Fibroblast of skin of left biceps (primary cell): Measurements from ENCODE around the gene NEURL1.
"Not testable (repeated sequence)": the region's sequence is repeated elsewhere in the genome, so short reads cannot be mapped to it uniquely, and the experiment has no call there.

Source experiments
- DNase-seq, 2 experiments: peaks; one replicate each; pipeline ENCODE4 v3.0.0-alpha.2; 2013; ENCODE audit warnings: low read depth in 2 of 2

The NEURL1 gene

DNA sequence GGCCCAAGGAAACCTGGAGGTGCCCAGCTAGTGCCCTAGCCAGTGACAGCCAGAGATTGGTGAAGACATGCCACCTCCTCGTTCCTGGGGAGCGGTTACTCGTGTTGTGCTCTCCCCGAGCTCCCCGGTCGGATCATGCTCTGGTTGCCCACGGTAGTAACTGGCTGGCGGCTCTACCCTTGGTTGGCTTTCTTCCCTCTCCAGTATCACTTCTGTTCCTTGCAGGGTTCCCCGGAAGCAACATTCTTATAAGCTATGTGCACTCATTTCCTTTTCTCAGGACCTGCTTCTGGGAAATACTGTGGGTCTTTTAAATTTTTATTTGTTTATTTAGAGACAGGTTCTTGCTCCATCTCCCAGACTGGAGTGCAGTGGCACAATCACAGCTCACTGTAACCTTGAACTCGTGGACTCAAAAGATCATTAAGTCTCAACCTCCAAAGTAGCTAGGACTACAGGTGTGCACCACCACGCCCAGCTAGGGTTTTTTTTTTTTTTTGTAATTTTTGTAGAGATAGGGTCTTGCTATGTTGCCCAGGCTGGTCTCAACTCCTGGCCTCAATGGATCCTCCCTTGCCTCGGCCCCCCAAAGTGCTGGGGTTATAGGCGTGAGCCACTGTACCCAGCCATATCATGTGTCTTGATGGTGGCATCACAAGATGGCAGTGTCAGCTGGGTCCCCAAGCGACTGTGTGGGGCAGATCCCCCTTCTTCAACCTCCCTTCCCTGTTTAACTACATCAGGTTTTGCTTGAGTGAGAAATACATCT, 27.9 kb upstream of the NEURL1 start:
- no peak for DNase-seq

DNA sequence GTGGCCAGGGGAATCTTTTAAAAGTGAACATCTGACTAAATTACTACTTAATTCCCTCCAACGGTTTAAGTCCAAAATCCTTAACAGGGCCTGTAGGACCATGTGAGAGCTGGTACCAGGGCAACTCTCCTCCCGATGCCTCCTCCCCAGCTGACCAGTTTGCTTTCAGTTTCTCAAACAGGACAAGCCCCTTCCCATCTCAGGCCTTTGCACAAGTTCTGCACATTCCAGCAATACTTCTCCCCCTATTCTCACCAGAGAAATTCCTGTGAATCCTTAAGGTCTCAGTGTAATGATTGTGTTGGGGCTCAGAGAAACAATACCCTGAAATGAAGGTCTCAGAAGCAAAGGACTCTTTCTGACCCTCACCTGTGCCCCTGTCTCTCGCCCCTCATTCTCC, 26.8 kb upstream of the NEURL1 start:
- DNase-seq: no peak

DNA sequence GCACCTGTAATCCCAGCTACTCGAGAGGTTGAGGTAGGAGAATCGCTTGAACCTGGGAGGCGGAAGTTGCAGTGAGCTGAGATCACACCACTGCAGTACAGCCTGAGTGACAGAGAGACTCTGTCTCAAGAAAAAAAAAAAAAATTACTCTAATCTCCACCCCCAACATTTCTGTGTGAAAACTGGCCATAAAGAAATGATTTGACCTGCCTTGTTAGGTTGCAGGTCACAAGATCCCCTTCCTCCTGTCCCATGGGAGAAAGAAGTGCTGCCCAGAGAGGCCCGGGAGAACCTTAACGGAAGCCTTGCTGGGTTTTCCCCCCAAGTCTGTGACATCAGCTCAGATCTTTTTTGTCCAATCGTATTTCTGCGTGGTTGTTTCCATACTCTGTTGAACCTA, 26.1 kb upstream of the NEURL1 start:
- DNase-seq: no peak

DNA sequence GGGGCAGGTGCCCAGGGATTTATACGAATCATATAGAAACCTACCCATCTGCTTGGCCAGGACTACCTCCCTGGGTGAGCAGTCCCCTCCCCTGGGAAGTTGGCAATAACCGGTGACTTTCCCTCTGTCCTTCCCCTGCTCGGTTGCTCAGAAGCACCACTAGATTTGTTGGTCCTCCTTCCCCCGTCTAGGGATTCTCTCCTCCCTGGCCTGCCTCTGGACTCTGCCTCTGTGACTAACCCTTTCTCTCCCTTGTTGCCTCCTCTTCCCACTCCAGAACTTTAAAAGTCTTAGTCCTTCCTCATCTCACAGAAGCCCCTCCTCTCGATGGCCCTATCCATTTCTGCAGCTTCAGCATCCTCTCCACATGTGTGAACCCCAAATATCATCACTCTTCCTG, 24.3 kb upstream of the NEURL1 start:
- DNase-seq: no peak

DNA sequence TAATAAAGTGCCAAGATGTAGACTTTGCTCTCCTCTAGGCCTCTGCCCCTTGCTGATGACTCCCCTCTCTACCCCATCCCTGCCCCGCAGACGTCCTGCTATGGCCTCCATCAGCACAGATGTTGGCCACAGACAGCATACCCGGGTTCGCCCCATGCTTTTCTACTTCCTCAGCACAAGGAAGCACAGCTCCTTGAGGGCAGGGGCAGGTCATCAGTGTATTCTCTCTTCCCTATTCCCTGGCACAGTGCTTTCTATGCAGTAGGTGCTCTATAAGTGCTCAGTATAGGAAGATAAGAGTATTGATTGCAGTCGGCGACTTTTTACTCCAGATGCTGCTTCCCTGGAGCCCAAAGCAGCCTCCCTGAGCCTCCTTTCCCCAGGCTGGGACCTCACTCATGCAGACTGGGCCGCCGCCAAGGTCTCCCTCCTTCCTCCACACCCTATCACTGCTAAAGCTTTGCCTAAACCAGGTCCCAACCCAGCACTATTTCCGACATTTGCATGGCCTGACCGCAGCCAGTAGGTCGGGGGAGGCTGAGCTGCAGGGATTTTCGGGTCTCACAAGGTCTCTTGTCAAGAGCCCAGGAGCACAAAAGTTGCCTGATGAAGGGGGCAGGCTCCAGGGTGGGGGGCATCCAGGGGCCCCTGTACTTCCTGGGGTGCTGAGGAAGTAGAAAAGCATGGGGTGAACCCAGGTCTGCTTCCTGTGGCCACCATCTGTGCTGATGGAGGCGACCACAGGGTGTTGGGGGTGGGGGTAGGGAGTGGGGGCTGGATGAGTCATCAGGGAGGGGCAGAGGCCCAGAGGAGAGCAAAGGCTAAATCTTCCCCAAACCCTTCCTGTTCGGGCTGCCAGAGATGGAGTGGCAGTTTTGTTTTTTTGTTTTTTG, 22.5 kb upstream of the NEURL1 start:
- no peak for DNase-seq

DNA sequence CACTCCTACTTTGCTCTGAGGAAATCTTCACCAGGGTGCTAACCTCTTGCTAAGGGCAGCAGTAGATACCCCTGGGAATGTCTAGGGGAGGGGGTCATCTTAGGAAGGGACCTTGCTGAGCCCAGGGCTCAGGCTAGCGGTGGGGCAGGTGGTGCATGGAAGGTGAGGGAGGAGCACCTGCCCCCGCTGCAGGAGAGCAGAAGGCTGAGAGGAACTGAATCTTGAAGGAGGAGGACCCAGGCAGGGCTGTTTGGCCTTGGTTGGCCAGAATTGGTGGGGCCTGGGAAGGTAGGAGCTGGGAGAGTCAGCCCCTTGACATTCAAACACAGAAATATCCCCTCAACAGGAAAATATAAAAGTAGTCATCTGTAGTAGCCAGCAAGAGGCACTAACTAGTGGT, 21.5 kb upstream of the NEURL1 start:
- DNase-seq: no peak

DNA sequence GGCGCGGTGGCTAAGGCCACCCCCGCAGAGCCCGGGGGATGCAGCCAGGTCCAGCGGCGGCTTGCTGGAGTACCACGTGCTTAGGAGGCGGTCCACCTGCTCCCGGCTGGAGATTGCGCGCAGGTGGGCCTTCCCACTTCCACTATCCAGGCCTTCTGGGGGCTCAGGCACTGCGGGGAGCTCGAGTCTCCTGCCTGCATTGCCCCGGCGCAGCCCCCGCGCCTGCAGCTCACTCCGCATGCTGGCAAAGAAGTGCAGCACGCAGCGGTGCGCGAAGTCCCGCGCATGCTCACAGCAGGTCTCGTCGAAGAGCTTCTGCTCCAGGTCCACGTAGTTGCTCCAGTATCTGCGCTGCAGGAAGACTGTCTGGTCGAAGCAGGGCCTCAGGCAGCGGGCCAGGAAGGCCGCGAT, 20.2 kb upstream of the NEURL1 start:
- no peak for DNase-seq

DNA sequence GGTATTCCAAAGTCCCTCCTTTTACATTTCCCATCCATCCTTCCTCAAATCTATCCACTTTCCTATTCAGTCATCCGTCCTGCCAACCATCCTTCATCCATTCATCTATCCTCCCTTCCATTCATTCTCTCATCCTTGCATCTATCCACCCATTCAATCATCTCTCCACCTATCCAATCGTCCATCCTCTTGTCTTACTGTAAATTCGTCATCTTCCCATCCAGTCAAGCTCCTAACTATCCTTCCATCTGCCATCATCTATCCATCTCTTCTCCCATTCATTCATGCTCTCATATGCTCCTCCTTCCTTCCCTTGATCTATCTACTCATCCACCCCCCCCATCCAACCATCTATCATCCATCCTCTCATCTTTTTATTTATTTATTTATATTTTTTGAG, 19.4 kb upstream of the NEURL1 start:
- DNase-seq: no peak

DNA sequence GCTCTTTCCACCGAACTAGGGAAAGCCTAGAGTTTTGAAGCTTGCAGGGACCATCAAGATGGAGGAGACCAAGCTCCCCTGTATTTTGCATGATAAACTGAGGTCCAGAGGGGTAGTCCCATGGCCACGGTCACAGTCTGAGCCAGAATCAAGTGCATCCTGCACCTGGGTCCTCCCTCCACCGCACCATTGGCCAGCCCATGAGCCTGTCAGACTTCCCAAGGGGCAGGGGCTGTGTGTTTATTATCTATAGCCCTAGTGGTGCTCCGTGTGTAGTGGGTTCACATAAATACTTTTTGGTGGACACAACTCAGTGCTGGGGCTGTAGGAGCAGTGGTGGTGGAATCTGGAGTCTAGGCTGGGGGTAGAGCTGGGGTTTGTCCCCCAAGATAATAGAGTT, 18.1 kb upstream of the NEURL1 start:
- no peak for DNase-seq

DNA sequence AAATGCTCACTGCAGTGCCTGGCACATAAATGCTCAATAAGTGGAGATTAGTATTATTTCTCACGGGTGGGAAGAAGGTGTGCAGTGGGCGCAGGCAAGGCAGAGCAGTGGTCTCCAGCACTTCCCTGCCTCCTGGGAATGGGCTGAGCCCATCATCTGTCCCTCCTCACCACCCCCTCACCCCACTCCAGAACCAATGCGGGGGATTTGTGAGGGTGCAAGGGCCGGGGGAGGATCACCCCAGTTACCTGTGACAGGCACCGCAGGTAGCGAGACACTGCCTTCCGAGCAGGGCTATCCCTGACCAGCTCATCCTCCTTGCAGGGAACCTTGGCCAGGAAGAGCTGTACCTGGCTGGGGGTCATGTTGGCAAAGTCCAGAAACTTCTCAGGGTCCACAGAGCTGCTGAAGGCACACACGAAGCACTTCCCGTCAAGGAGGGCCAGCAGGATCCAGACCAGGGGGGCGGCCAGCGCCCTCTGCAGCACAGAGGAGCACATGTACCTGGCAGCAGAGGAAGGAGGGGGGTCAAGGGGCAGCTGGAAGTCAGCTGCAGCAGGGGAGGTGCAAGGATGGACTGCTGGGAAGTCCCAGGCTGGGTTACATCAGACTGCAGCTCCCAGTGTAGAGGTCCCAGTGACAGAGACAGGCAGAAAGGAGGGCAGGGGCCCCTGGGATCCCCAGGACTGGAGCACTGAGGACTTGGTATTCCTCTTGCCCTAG, 17.3 kb upstream of the NEURL1 start:
- no peak for DNase-seq

DNA sequence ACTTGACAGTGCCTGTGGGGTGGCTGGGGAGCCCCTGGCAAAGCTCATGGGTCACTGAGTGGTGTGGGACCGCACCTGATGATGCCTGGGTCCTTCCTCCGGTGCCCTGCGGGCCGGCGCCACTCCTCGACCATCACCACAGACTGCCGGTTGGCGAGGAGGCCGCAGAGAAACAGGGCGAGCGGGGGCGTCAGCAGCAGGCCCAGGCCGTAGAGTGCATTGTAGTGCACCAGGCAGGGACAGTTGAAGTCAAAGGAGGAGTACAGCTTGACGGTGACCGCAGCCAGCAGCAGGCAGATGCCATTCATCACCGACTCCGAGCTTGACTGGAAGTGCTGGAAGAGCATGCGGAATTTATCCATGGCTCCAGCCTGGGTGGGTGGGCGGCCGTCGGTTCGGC, 14.8 kb upstream of the NEURL1 start:
- DNase-seq: no peak

DNA sequence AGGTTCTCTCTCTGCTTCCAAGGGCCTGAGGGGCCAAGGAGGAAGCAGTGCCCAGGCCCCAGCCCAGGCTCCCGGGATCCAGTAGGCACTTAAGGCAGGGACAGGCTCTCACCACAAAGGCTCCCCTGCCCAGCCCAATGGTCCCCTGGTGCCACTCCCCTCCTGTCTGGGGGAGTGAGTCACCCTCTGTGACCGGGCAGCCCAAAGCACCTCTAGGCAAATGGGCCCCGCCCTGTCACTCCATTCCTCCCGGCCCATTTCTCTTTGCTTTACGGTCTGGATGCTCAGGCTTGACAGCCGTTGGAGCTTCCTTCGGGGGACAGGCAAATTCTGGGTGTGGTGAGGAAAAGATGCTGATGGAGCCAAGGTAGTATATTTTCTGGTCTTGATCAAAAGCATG, 14.4 kb upstream of the NEURL1 start, which contains the start of gene CALHM3:
CALHM3 (minus strand) TSS at position 106 of the 400 bp plus-strand sequence. CDS start 208 bp downstream, outside the sequence.
- DNase-seq: no peak

DNA sequence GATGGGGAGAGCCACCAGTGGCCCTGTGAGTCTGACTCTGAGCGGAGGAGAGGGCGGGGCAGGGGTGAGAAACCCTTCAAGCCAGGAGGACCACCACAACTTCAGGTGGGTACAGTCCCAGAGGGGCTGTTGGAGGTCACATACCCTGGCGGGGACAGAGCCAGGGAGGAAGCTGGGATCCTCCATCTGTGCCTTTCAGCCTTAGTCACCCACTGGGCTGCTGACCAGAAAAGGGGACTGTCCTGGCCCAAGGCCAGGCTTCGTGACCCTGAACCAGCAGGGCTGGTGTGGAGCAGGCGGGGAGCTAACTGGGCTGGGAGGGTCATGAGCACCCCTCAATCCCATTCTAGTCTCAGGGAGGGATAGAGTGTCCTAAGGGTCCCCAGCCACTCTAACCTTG, 13.0 kb upstream of the NEURL1 start:
- no peak for DNase-seq

DNA sequence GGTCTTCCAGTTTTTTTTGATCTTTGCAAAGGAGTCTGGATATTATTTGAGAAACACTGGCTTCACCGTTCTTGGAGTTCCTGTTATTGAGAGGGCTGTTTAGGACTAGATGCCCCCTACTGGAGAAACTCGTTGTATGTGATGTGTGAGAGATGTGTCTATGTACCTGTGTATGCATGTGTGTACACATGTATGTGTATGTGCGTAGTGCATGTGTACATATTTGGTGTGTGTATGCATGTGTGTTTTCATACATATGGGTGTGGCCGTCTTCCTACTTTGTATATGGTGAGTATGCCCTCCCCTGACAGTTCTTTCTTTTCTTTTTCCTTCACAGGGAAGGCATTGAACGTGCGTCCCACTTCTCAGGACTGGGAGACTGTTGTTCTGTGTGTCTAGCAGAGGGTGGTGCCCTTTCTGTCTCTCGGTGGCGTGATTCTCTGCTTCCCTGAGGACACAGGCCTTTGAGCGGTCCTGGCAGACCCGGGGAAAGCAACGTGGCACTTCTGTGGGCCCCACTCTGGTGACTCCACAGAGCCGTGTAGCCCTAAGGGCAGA, 11.5 kb upstream of the NEURL1 start:
- DNase-seq: peak in 1 of 2 experiments; percentile 23

DNA sequence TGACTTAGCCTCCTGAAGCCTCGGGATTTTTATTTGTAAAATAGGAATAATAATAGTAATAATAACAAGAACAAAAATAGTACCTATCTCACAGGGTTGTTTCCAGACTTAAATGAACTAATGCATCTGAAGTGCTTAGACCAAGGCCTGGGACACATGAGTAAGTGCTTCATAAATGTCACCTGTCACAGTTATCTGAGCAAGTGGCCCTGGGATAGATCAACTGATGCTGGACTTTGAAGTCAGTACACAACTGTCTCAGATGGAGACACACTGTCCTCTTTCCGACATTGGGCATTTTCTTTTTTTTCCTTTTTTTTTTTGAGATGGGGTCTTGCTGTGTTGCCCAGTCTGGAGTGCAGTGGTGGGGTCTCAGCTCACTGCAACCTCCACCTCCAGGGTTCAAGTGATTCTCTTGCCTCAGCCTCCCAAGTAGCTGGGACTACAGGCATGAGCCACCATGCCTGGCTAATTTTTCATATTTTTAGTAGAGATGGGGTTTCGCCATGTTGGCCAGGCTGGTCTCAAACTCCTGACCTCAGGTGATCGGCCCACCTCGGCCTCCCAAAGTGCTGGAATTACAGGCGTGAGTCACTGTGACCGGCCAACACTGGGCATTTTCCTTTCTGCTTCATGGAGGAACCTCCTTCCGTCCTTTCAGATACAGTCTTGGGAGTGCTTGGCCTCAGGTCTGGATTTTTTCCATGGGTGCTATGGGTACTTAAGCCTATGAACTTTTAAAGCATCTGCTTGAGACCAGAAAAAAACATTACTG, 6.7 kb upstream of the NEURL1 start:
- DNase-seq: not testable (repeated sequence)

DNA sequence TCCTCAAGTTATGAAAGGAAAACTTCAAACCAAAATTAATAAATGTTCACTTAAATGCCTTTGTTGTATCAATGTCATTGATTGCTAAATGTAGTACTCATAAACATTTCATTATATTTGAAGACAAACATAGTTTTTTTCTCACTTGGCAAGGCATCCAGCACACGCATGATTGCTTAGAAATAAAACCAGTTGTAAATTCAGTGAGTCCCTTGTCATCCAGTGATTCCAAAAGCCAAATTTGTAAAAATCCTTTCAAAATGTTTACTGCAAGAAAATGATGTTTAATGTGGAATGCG, 6.1 kb upstream of the NEURL1 start:
- DNase-seq: no peak

DNA sequence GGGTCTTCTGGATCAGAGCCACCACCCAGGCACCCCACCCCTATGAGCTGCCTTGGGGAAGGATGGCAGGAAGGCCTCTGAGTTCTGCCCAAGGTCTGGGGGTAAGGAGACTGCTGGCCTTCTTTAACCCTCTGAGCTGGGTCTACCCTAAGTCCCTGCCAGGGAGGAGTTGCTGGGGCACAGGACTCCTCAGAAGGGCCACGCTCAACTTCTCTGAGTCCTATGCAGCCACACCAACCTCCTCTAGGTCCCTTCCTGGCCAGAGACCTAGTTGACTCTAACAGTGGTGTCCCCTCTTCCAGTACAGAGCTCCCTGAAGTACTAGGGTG, 2.6 kb upstream of the NEURL1 start:
- no peak for DNase-seq

DNA sequence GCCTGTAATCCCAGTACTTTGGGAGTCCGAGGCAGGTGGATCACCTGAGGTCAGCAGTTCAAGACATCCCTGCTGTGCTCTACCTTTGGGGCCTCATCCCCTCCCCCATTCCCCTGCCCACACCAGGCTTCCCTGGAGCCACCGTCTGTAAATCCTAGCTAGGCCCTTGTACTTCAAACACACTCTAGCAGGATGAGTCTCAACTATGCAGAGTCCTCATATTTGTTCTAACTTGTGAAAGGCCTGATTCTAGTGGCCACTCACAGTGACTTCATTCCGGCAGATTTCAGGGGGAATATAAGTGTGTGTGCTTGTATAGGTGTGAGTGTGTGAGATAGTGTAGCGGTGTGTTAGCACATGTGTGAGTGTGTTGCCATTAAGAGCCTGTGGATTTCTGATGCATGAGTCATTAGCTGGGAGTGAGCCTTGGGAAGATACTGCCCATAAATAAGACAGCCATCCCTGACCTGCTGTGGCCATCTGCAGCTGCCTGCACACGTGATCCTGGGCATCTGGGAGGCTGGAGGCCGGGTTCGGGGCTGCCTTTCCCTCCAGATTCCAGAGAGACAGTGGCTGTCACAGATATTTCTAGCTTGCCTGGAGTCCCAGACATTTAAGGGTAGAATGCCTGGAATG, 1.7 kb upstream of the NEURL1 start:
- peak; percentile 84 to 87 for DNase-seq

DNA sequence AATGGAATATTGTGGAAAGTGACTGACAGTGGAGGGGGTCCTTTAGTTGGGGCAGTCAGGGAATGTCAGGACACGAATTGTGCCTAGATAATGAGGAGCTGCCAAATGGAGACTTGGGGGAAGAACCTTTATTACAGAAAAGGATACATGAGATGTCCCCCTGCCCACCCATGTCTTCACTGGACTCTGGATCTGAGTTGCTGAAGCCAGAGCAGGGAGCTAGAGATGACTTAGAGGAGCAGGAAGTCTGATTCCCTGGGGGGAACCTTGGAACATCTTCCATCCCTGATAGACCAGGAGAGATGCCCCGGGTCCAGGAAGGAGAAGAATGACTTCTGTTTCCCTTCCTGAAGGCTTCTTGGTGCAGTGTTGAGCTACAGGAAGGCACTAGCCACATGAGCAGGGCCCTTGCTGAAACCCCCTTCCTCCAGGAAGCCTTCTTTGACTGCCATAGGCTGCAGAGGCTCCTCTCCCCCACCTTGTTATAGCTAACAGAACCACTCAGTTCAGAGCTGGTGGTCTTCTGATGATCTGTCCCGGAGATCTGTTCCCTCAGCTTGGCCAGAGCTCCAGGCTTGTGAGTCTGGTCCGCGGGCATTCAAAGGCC, 747 bp upstream of the NEURL1 start:
- DNase-seq: no peak
